ENCODE results near the gene PRDM4.
"Not testable (repeated sequence)": the region's sequence is repeated elsewhere in the genome, so short reads cannot be mapped to it uniquely, and the experiment has no call there.

GRCh38 chr12:107727327-107727726, 33.6 kb downstream of the PRDM4 start:
- TF ChIP-seq, protein P1, sequence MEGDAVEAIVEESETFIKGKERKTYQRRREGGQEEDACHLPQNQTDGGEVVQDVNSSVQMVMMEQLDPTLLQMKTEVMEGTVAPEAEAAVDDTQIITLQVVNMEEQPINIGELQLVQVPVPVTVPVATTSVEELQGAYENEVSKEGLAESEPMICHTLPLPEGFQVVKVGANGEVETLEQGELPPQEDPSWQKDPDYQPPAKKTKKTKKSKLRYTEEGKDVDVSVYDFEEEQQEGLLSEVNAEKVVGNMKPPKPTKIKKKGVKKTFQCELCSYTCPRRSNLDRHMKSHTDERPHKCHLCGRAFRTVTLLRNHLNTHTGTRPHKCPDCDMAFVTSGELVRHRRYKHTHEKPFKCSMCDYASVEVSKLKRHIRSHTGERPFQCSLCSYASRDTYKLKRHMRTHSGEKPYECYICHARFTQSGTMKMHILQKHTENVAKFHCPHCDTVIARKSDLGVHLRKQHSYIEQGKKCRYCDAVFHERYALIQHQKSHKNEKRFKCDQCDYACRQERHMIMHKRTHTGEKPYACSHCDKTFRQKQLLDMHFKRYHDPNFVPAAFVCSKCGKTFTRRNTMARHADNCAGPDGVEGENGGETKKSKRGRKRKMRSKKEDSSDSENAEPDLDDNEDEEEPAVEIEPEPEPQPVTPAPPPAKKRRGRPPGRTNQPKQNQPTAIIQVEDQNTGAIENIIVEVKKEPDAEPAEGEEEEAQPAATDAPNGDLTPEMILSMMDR (IDR thresholded peaks at IDR 0.05 in 4 of 5, conservative IDR thresholded peaks at IDR 0.05 in 1 of 5): not testable (repeated sequence)
- not testable (repeated sequence) for TF ChIP-seq POLR2A (IDR thresholded peaks at IDR 0.05)
